Measurements from ENCODE around the gene TMPRSS2. TPM values are rescaled to one million over a fixed set of nuclear protein-coding genes. Genes with fewer than 3 reads are reported as not detected.

Gene TMPRSS2
- total and polyA plus RNA-seq, 2 donors (not counting 3 experiments of a cell fraction or from before 2014, with no cell fraction given): not detected

Small RNAs within 50 kb of the gene (small RNA-seq; reads per million reads assigned to genes)
- not detected for gene RF00421 (ENCODE audit: insufficient read depth, insufficient read length, low read depth, low replicate concordance)

Other genes with a start within 250 kb of the TMPRSS2 start
- gene FAM3B, start 191.4 kb downstream of the TMPRSS2 start, total RNA-seq: not detected in 2 replicates
- not detected in 2 replicates for gene FAM3B, start 191.4 kb downstream of the TMPRSS2 start, polyA plus RNA-seq
- gene MX2, start 146.1 kb downstream of the TMPRSS2 start, total RNA-seq: not detected in 2 replicates
- 0.01 and 0.10 TPM in 2 replicates for gene MX2, start 146.1 kb downstream of the TMPRSS2 start, polyA plus RNA-seq
- 4.3 and 25.1 TPM in 2 replicates for gene MX1, start 81.9 kb downstream of the TMPRSS2 start, total RNA-seq
- 5.9 and 6.4 TPM in 2 replicates for gene MX1, start 81.9 kb downstream of the TMPRSS2 start, polyA plus RNA-seq

All from endothelial cell of umbilical vein (primary cell).